ENCODE measurements around the gene MRM3.

Gene MRM3

GRCh38 chr17:797236-797840 is 15.2 kb downstream of the MRM3 start:
- in situ Hi-C loops (cut with MboI; ENCODE audit: low pct_unique_long_range_greater_than_20kb, low sequenced_read_pairs, unreplicated experiment) = no loop called here
- no peak for TF ChIP-seq CTCF (IDR thresholded peaks at IDR 0.05; ENCODE audit: extremely low read depth, insufficient read depth, missing control alignments)
- DNase-seq (ENCODE audit: low spot score) = no peak

GRCh38 chr17:798246-798645 is 16.1 kb downstream of the MRM3 start:
- in situ Hi-C loops (cut with MboI; ENCODE audit: low pct_unique_long_range_greater_than_20kb, low sequenced_read_pairs, unreplicated experiment) = no loop called here
- no peak for TF ChIP-seq CTCF (IDR thresholded peaks at IDR 0.05; ENCODE audit: extremely low read depth, insufficient read depth, missing control alignments)
- no peak for DNase-seq (ENCODE audit: low spot score)

- no peak for TF ChIP-seq CTCF (IDR thresholded peaks at IDR 0.05; ENCODE audit: extremely low read depth, insufficient read depth, missing control alignments)
- in situ Hi-C loops (cut with MboI; ENCODE audit: low pct_unique_long_range_greater_than_20kb, low sequenced_read_pairs, unreplicated experiment) = no loop called here
- no peak for DNase-seq (ENCODE audit: low spot score)
Measured at GRCh38 chr17:799261-799660, 17.1 kb downstream of the MRM3 start.

- no peak for DNase-seq (ENCODE audit: low spot score)
- in situ Hi-C loops (cut with MboI; ENCODE audit: low pct_unique_long_range_greater_than_20kb, low sequenced_read_pairs, unreplicated experiment) = no loop called here
- TF ChIP-seq CTCF (IDR thresholded peaks at IDR 0.05; ENCODE audit: extremely low read depth, insufficient read depth, missing control alignments) = no peak
Measured at GRCh38 chr17:800446-801242, 18.5 kb downstream of the MRM3 start.

- no peak for TF ChIP-seq CTCF (IDR thresholded peaks at IDR 0.05; ENCODE audit: extremely low read depth, insufficient read depth, missing control alignments)
- DNase-seq (ENCODE audit: low spot score) = no peak
- in situ Hi-C loops (cut with MboI; ENCODE audit: low pct_unique_long_range_greater_than_20kb, low sequenced_read_pairs, unreplicated experiment) = no loop called here
Measured at GRCh38 chr17:801660-802059, 19.5 kb downstream of the MRM3 start.

GRCh38 chr17:802481-802880 is 20.3 kb downstream of the MRM3 start:
- no peak for TF ChIP-seq CTCF (IDR thresholded peaks at IDR 0.05; ENCODE audit: extremely low read depth, insufficient read depth, missing control alignments)
- DNase-seq (ENCODE audit: low spot score) = no peak
- in situ Hi-C loops (cut with MboI; ENCODE audit: low pct_unique_long_range_greater_than_20kb, low sequenced_read_pairs, unreplicated experiment) = no loop called here
